Measurements from ENCODE around the gene SHOC1.

- TF ChIP-seq RFX5 (IDR thresholded peaks at IDR 0.05; ENCODE audit: low read length) (no peak), TEAD4 (IDR thresholded peaks at IDR 0.05; ENCODE audit: borderline replicate concordance, insufficient read depth) (no peak), RXRA (IDR thresholded peaks at IDR 0.05; ENCODE audit: borderline replicate concordance, low read depth) (no peak), MXI1 (IDR thresholded peaks at IDR 0.05; ENCODE audit: low read depth, low read length) (no peak), TAF1 (IDR thresholded peaks at IDR 0.05; ENCODE audit: borderline replicate concordance, low read depth, low read length) (no peak), SMC3 (IDR thresholded peaks at IDR 0.05; ENCODE audit: low read depth, low read length) (no peak), POLR2AphosphoS5 (IDR thresholded peaks at IDR 0.05; ENCODE audit: low read depth, low read length) (no peak), EP300 (IDR thresholded peaks at IDR 0.05; ENCODE audit: borderline replicate concordance in 1 of 2, low read depth in 1 of 2, low read length in 1 of 2) (no peak), EZH2phosphoT487 (IDR thresholded peaks at IDR 0.05; ENCODE audit: borderline replicate concordance, low read depth) (no peak)
- TF ChIP-seq, protein P1, sequence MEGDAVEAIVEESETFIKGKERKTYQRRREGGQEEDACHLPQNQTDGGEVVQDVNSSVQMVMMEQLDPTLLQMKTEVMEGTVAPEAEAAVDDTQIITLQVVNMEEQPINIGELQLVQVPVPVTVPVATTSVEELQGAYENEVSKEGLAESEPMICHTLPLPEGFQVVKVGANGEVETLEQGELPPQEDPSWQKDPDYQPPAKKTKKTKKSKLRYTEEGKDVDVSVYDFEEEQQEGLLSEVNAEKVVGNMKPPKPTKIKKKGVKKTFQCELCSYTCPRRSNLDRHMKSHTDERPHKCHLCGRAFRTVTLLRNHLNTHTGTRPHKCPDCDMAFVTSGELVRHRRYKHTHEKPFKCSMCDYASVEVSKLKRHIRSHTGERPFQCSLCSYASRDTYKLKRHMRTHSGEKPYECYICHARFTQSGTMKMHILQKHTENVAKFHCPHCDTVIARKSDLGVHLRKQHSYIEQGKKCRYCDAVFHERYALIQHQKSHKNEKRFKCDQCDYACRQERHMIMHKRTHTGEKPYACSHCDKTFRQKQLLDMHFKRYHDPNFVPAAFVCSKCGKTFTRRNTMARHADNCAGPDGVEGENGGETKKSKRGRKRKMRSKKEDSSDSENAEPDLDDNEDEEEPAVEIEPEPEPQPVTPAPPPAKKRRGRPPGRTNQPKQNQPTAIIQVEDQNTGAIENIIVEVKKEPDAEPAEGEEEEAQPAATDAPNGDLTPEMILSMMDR (IDR thresholded peaks at IDR 0.05), result no peak
- TF ChIP-seq, protein P2, sequence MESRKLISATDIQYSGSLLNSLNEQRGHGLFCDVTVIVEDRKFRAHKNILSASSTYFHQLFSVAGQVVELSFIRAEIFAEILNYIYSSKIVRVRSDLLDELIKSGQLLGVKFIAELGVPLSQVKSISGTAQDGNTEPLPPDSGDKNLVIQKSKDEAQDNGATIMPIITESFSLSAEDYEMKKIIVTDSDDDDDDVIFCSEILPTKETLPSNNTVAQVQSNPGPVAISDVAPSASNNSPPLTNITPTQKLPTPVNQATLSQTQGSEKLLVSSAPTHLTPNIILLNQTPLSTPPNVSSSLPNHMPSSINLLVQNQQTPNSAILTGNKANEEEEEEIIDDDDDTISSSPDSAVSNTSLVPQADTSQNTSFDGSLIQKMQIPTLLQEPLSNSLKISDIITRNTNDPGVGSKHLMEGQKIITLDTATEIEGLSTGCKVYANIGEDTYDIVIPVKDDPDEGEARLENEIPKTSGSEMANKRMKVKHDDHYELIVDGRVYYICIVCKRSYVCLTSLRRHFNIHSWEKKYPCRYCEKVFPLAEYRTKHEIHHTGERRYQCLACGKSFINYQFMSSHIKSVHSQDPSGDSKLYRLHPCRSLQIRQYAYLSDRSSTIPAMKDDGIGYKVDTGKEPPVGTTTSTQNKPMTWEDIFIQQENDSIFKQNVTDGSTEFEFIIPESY (IDR thresholded peaks at IDR 0.05; ENCODE audit: borderline replicate concordance, low read depth), result no peak
These were observed 4.0 kb upstream of the SHOC1 start for GRCh38 chr9:111798786-111799185.
